Adrenal gland (tissue), 12 donors: ENCODE data around the gene TLCD5. TPM values are rescaled to one million over a fixed set of nuclear protein-coding genes. Genes with fewer than 3 reads are reported as not detected.

Experiments used
- DNase-seq, 7 donors: peaks; one replicate each; pipeline ENCODE4 v3.0.0-alpha.2; 2019 to 2020
- H3K27ac ChIP-seq, 5 donors: fragments of 200-600 bp; sonication (generic) in 4 of 5; 1 replicate in 3 of 5; 2 replicates in 2 of 5; pipeline versions ENCODE4 v1.5.1 to v1.8.0; 2016 to 2020; ENCODE audit warnings: mild to moderate bottlenecking in 1 of 5
- H3K27me3 ChIP-seq: fragments of 200-600 bp; 2 replicates; pipeline ENCODE4 v1.8.0; 2021
- H3K36me3 ChIP-seq, 2 donors: fragments of 200-600 bp; replicated peaks in 1 of 2; 1 replicate in 1 of 2; 2 replicates in 1 of 2; pipeline versions ENCODE4 v1.5.1 to v1.8.0; 2018 to 2022
- H3K4me1 ChIP-seq, 2 donors: fragments of 200-600 bp; replicated peaks in 1 of 2; 1 replicate in 1 of 2; 2 replicates in 1 of 2; pipeline versions ENCODE4 v1.5.1 to v1.8.0; 2018 to 2021
- H3K4me3 ChIP-seq, 4 donors: fragments of 200-600 bp; sonication (generic) in 3 of 4; one replicate each; pipeline ENCODE4 v1.5.1; 2016 to 2018
- H3K9me3 ChIP-seq, 3 donors: fragments of 200-600 bp; sonication (generic) in 1 of 3; replicated peaks in 1 of 3; 1 replicate in 2 of 3; 2 replicates in 1 of 3; pipeline versions ENCODE4 v1.5.1 to v1.8.0; 2016 to 2021
- POLR2A ChIP-seq, 2 donors: fragments of 450-650 bp; IDR thresholded peaks; one replicate each; pipeline ENCODE4 v1.6.1; 2017; ENCODE audit warnings: antibody characterized with exemption in 2 of 2, mild to moderate bottlenecking in 2 of 2, moderate library complexity in 1 of 2
- WGBS, 4 donors: extraction: QIAGEN DNeasy Blood & Tissue Kit in 2 of 4; methylation state at CpG; one replicate each; pipeline versions ENCODE4 v1.1.5 to v1.1.7; 2013 to 2017; 5-methylcytosine and 5-hydroxymethylcytosine counted together
- intact Hi-C, 2 donors: fragments of 100-400 bp; cut with DNase I; formaldehyde crosslinking; loops; one replicate each; pipeline versions ENCODE4 v1.14.1 to v1.15.0; 2022 to 2023
- polyA plus RNA-seq, 3 donors: library from polyadenylated mRNA; stranded (reverse); fragments of 200-250 nt in 2 of 3; fragments of 350-450 nt in 1 of 3; fragmentation: Illumina TruSeq in 1 of 3; extraction: RNeasy Lipid Tissue Mini Kit (QIAGEN cat#74804) in 1 of 3; gene quantifications; one replicate each; pipeline ENCODE4 v1.2.3, GENCODE V29; 2013 to 2014
- total RNA-seq, 9 donors: library from RNA; depleted of rRNA in 4 of 9; stranded (reverse); fragments of >200 nt in 4 of 9; fragments of 120-200 nt in 1 of 9; fragmentation: NEBNext Ultra II Directional in 1 of 9; extraction: Animal tissue kit (Norgen Biotek cat#: 25700) in 1 of 9; gene quantifications; one replicate each; pipeline versions ENCODE4 v1.1.0 to v1.2.4, GENCODE V29; 2013 to 2023
- TF ChIP-seq, protein P1 (sequence below), 6 experiments: fragments of 450-650 bp in 4 of 6; fragments of 200-600 bp in 2 of 6; sonication (generic) in 1 of 6; IDR thresholded peaks; 1 replicate in 5 of 6; 2 replicates in 1 of 6; pipeline versions ENCODE4 v1.5.1 to v1.8.0; 2016 to 2021; ENCODE audit warnings: antibody characterized with exemption in 6 of 6, mild to moderate bottlenecking in 2 of 6, moderate library complexity in 1 of 6
- donor health status: healthy with polysubstance abuse.
- donor health status: Bipolar disorder and iron deficiency.
- donor health status: DM: yes; HTN: yes; CAD: no.
- donor health status: DM: no; HTN: no; CAD: no.
- donor health status: DM: no; HTN: no; CAD: no.
- donor health status: DM: yes; HTN: yes; CAD: no.

Gene TLCD5
- total and polyA plus RNA-seq, 12 donors: 5.8 to 36.9 (median 13.5) TPM

DNA sequence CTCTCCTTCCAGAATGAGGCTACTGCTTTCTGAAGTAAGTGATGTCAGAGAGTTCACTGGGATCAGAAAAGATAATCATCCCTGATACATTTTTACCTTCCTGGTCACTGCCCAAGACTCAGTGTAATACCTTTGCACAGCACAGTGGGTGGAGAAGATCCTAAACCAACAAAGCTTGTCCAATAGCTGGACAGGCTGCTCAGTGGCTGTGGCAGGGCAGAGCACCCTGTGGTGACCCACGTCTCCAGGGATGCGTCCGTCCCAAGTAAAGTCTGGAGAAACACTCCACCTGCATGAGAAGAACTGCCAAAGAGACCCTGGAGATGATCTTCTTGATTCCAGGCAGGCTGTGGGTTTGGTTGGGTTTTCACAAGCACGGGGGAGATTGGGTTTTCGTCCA is 31.0 kb upstream of the TLCD5 start:
- intact Hi-C loops: loop anchor here in 1 of 2 donors (5.0 kb wide), 1 partner anchor 52 kb away; the partner anchor contains the start of gene POU2F3

DNA sequence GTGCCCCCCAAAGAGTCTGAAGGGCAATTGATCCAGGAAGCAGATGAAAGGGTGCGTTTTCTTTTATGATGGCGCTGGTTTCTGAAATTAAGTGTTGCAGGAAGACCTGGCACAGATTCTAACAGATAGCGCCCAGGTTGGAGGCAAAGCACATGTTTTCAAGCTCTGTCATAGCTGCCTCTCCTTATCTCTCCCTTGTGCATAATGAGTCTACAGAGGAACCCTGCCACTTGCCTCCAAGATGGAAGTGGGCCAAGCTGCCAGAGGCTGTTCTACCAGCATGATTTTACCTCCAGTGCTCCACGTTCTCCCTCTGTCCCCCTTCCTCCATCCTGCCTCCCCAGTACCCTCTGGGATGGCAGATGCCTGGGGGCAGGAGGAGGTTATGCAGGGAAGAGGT is 30.0 kb upstream of the TLCD5 start:
- Histone ChIP-seq H3K4me3 (no peak overlapping the region), H3K9me3 (no peaks in the 10 kb centered on the region), H3K27ac (no peak overlapping the region), H3K36me3 (no peaks in the 10 kb centered on the region), H3K4me1 (peaks cover 0 to 14% of the 10 kb centered on the region in 2 donors), H3K27me3 (no peaks in the 10 kb centered on the region)
- peak in 6 of 7 donors; percentile 74 to 89 (median 80) for DNase-seq
- TF ChIP-seq, protein P1, sequence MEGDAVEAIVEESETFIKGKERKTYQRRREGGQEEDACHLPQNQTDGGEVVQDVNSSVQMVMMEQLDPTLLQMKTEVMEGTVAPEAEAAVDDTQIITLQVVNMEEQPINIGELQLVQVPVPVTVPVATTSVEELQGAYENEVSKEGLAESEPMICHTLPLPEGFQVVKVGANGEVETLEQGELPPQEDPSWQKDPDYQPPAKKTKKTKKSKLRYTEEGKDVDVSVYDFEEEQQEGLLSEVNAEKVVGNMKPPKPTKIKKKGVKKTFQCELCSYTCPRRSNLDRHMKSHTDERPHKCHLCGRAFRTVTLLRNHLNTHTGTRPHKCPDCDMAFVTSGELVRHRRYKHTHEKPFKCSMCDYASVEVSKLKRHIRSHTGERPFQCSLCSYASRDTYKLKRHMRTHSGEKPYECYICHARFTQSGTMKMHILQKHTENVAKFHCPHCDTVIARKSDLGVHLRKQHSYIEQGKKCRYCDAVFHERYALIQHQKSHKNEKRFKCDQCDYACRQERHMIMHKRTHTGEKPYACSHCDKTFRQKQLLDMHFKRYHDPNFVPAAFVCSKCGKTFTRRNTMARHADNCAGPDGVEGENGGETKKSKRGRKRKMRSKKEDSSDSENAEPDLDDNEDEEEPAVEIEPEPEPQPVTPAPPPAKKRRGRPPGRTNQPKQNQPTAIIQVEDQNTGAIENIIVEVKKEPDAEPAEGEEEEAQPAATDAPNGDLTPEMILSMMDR (IDR thresholded peaks at IDR 0.05): no peak
- no peak for TF ChIP-seq POLR2A (IDR thresholded peaks at IDR 0.05)
- intact Hi-C loops: no loop called here
- WGBS, 4 donors: 38 to 48% (median 41%) methylated on average over 4 of the region's 4 CpGs

More for the DNA sequence above, 31.0 kb upstream of the TLCD5 start:
- Histone ChIP-seq H3K27ac (no peak overlapping the region), H3K27me3 (no peaks in the 10 kb centered on the region), H3K4me1 (peaks cover 0 to 10% of the 10 kb centered on the region in 2 donors), H3K9me3 (no peaks in the 10 kb centered on the region), H3K36me3 (no peaks in the 10 kb centered on the region), H3K4me3 (no peak overlapping the region)
- WGBS, 4 donors: 68 to 86% (median 77%) methylated on average over 5 of the region's 5 CpGs
- TF ChIP-seq, protein P1 (IDR thresholded peaks at IDR 0.05): no peak
- TF ChIP-seq POLR2A (IDR thresholded peaks at IDR 0.05): no peak
- no peak for DNase-seq

DNA sequence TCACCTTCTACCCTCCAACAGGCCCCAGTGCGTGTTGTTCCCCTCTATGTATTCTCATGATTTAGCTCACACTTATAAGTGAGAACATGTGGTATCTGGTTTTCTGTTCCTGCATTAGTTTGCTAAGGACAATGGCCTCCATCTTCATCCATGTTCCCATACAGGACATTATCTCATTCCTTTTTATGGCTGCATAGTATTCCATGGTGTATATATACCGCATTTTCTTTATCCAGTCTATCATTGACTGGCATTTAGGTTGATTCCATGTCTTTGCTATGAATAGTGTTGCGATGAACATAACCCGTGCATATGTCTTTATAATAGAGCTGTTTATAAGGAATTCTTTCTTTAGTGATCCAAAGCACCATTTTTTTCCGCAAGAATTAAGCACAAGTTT is 28.5 kb upstream of the TLCD5 start:
- Histone ChIP-seq H3K4me3 (no peak overlapping the region), H3K36me3 (no peaks in the 10 kb centered on the region), H3K9me3 (no peaks in the 10 kb centered on the region), H3K4me1 (peaks cover 0 to 14% of the 10 kb centered on the region in 2 donors), H3K27me3 (no peaks in the 10 kb centered on the region), H3K27ac (no peak overlapping the region)
- no peak for TF ChIP-seq POLR2A (IDR thresholded peaks at IDR 0.05)
- TF ChIP-seq, protein P1 (IDR thresholded peaks at IDR 0.05): no peak
- 89 to 97% (median 92%) methylated on average over 5 of the region's 5 CpGs for WGBS, 4 donors
- DNase-seq: no peak
- intact Hi-C loops: no loop called here

DNA sequence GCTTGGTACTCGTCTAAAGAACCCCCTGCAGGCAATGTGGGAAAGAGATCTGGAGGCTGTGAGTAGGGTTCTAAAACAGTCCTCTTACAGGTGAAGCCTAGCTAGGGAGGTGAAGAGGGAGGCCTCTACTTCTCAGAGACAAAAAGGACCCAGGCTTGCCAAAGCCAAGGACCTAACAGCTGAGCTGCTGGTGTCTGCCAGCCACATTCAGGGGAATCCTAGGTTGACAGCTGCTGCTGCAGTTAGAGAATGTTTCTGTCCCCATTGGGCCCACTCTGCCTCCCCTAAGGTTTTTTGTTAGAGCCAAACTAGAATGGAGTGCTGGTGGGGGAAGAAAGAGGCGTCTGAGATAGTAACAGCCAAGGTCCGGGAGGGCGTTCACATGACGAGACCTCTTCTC is 26.6 kb upstream of the TLCD5 start:
- 92 to 100% (median 96%) methylated on average over 5 of the region's 5 CpGs for WGBS, 4 donors
- H3K4me3 ChIP-seq: no peak overlapping the region
- no peak for DNase-seq
- intact Hi-C loops: no loop called here
- TF ChIP-seq, protein P1 (IDR thresholded peaks at IDR 0.05): no peak
- TF ChIP-seq POLR2A (IDR thresholded peaks at IDR 0.05): no peak
- peaks cover 0 to 14% of the 10 kb centered on the region in 2 donors for H3K4me1 ChIP-seq
- H3K36me3 ChIP-seq: no peaks in the 10 kb centered on the region
- H3K27ac ChIP-seq: no peak overlapping the region
- no peaks in the 10 kb centered on the region for H3K27me3 ChIP-seq
- no peaks in the 10 kb centered on the region for H3K9me3 ChIP-seq
